Measurements from ENCODE around the gene NANOS3.

NANOS3 gene

DNA sequence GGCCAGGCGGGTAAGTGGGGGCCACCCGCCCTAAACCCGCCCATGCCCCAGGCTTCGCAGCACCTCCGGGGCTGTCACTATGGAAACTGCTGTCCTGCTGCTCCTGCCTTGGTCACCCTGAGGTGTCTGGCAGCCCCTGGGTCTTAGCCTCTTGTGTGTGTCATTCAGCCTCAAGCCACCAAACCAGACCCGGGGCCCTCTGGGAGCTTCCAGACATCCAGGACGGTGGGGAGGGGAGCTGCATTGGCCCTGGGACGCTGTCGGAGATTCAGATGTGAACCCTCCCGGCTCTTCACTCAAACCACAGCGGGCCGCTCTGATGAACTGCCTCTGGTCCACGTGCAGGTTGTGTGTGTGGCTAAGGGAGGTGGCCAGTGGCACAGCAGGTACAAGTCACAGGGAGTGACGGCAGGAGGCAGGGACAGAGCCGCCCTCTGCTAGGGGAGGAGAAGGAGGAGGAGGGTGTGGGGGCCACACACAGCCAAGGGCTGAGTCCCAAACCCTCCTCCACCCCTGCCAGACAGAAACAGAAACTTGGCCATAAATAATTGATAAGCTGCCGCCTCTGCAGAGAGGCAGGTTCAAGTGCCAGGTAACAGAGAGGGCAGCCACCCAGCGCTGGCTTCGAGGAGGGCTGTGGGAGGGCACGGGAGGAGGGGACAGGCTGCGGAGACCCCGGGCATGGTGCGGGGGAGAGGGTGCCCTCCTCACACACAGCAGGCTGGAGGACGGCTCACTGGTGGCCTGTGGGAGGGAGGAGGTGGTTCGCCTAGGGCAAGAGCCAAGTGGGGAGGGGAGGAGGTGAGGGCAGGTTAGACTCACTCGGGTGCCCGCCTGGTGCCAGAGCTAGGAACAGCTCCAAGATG is 8.0 kb downstream of the NANOS3 start:
- TF ChIP-seq, protein P1, sequence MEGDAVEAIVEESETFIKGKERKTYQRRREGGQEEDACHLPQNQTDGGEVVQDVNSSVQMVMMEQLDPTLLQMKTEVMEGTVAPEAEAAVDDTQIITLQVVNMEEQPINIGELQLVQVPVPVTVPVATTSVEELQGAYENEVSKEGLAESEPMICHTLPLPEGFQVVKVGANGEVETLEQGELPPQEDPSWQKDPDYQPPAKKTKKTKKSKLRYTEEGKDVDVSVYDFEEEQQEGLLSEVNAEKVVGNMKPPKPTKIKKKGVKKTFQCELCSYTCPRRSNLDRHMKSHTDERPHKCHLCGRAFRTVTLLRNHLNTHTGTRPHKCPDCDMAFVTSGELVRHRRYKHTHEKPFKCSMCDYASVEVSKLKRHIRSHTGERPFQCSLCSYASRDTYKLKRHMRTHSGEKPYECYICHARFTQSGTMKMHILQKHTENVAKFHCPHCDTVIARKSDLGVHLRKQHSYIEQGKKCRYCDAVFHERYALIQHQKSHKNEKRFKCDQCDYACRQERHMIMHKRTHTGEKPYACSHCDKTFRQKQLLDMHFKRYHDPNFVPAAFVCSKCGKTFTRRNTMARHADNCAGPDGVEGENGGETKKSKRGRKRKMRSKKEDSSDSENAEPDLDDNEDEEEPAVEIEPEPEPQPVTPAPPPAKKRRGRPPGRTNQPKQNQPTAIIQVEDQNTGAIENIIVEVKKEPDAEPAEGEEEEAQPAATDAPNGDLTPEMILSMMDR (IDR thresholded peaks at IDR 0.05; ENCODE audit: insufficient read depth, low read length, poor library complexity, severe bottlenecking), result no peak
- no peak for DNase-seq (ENCODE audit: extremely low read depth, insufficient read length)
- H3K36me3 ChIP-seq (ENCODE audit: control insufficient read depth, insufficient read depth, low read length), result no peaks in the 10 kb centered on the region
- no peak overlapping the region for H3K4me3 ChIP-seq (replicated peaks; ENCODE audit: low read depth, low read length)
- no peaks in the 10 kb centered on the region for H3K27me3 ChIP-seq (replicated peaks; ENCODE audit: control insufficient read depth, insufficient read depth, low read length)

DNA sequence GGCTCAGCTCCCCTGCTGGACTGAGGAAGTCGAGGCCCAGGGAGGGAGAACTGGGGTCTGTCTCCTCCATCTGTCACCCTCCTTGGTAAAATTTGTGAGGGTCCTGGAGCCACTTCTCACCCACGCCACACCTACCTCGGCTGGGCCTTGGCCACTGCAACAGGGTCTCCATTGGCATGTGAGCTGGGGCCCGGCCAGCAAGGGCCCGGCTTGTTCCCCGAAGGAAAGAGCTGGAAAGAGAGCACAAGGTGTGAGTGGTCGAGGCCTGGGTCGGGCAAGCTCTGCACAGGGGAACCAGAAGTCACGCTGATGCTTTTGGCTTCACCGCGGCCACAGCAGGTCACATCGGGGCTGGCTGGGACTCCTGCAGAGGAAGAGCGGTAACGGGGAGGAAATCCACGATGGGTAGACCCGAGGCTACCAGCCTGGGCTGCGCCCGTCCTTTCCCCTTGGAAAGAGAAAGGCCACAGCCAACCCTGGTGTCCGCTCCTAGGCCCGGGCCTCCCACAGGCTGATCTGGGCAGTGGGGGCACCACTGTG is 9.0 kb downstream of the NANOS3 start:
- Histone ChIP-seq H3K36me3 (ENCODE audit: control insufficient read depth, insufficient read depth, low read length) (no peaks in the 10 kb centered on the region), H3K27me3 (replicated peaks; ENCODE audit: control insufficient read depth, insufficient read depth, low read length) (no peaks in the 10 kb centered on the region), H3K4me3 (replicated peaks; ENCODE audit: low read depth, low read length) (no peak overlapping the region)
- TF ChIP-seq, protein P1 (IDR thresholded peaks at IDR 0.05; ENCODE audit: insufficient read depth, low read length, poor library complexity, severe bottlenecking), result no peak
- no peak for DNase-seq (ENCODE audit: extremely low read depth, insufficient read length)

DNA sequence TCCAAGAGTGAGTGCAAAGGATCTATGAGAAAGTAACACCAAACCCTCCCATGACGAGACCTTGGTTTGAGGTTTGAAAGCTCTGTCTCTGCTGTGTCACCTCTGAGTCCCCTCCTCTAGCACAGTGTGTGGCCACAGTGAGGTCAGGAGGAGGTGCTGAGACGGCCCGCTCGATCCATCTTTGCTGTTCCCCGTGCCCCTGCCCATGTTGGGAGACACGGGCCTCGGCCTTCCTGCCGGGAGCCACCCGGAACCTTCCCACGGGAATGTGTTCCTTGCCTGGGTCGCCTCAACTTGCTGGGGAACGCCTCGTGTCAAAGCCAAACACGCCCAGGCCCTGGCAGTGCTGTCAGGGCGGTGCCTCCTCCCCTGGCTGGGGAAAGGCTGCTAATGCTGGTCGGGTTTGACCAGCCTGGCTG is 10.1 kb downstream of the NANOS3 start:
- Histone ChIP-seq H3K27me3 (replicated peaks; ENCODE audit: control insufficient read depth, insufficient read depth, low read length) (no peaks in the 10 kb centered on the region), H3K4me3 (replicated peaks; ENCODE audit: low read depth, low read length) (no peak overlapping the region), H3K36me3 (ENCODE audit: control insufficient read depth, insufficient read depth, low read length) (no peaks in the 10 kb centered on the region)
- TF ChIP-seq, protein P1 (IDR thresholded peaks at IDR 0.05; ENCODE audit: insufficient read depth, low read length, poor library complexity, severe bottlenecking), result no peak
- DNase-seq (ENCODE audit: extremely low read depth, insufficient read length), result no peak

DNA sequence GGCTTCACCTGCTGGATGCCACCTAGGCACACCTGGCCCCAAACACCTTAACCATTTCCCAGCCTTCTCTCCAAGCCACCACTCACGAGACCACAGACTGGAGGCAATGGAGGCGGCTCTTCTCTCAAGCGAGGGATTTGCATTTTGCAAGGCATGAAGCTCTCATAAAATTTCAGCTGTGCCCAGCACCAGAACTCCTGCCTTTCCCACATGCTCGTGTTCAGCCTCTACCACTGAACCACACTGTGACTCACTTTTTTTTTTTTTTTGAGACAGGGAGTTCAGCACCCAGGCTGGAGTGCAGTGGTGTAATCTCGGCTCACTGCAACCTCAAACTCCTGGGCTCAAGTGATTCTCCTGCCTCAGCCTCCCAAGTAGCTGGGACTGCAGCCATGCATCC is 10.6 kb downstream of the NANOS3 start:
- TF ChIP-seq, protein P1 (IDR thresholded peaks at IDR 0.05; ENCODE audit: insufficient read depth, low read length, poor library complexity, severe bottlenecking), result no peak
- H3K4me3 ChIP-seq (replicated peaks; ENCODE audit: low read depth, low read length), result no peak overlapping the region
- H3K36me3 ChIP-seq (ENCODE audit: control insufficient read depth, insufficient read depth, low read length), result no peaks in the 10 kb centered on the region
- no peaks in the 10 kb centered on the region for H3K27me3 ChIP-seq (replicated peaks; ENCODE audit: control insufficient read depth, insufficient read depth, low read length)
- DNase-seq (ENCODE audit: extremely low read depth, insufficient read length), result no peak

DNA sequence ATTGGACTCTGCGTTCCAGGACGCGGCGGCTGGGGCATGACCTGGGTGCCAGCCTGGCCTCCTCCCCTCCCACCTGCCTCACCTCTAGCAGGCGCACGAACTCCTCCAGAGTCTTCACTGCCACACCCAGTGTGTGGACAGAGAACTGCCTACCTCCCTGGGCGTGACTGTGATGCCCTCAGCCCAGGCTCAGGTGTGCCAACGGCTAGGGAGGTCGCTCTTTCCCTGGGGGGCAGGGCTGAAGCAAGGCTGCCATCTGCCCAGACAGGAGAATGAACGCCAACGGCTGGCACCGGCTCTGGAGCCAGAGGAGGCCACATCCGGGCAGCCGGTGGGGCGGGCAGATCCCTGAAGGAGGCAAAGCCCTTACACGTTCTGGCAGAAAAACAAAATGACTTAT is 11.3 kb downstream of the NANOS3 start:
- no peak for DNase-seq (ENCODE audit: extremely low read depth, insufficient read length)
- no peaks in the 10 kb centered on the region for H3K27me3 ChIP-seq (replicated peaks; ENCODE audit: control insufficient read depth, insufficient read depth, low read length)
- H3K4me3 ChIP-seq (replicated peaks; ENCODE audit: low read depth, low read length), result no peak overlapping the region
- H3K36me3 ChIP-seq (ENCODE audit: control insufficient read depth, insufficient read depth, low read length), result no peaks in the 10 kb centered on the region
- TF ChIP-seq, protein P1 (IDR thresholded peaks at IDR 0.05; ENCODE audit: insufficient read depth, low read length, poor library complexity, severe bottlenecking), result no peak
